Immature natural killer cell (primary cell): ENCODE measurements around the gene KRTAP12-2. TPM values are rescaled to one million over a fixed set of nuclear protein-coding genes. Genes with fewer than 3 reads are reported as not detected.
A peak's percentile ranks its signal among the peaks of the same experiment; 100 is the strongest.
"Not testable (repeated sequence)": the region's sequence is repeated elsewhere in the genome, so short reads cannot be mapped to it uniquely, and the experiment has no call there.

Experiments used
- DNase-seq, 3 donors: peaks; one replicate each; pipeline ENCODE4 v3.0.0; 2022; ENCODE audit warnings: mixed read lengths in 1 of 3
- H3K27ac Mint-ChIP-seq, 6 donors: one replicate each; pipeline ENCODE4 v1.8.0; 2020; ENCODE audit warnings: mixed read lengths in 6 of 6, mild to moderate bottlenecking in 5 of 6, inconsistent platforms in 4 of 6, moderate library complexity in 3 of 6
- H3K27me3 Mint-ChIP-seq, 3 donors: one replicate each; pipeline ENCODE4 v1.8.0; 2020 to 2021; ENCODE audit warnings: low read depth in 3 of 3, mild to moderate bottlenecking in 3 of 3, mixed read lengths in 3 of 3, moderate library complexity in 3 of 3, inconsistent platforms in 1 of 3
- H3K36me3 Mint-ChIP-seq, 3 donors: one replicate each; pipeline ENCODE4 v1.8.0; 2020; ENCODE audit warnings: mixed read lengths in 3 of 3, inconsistent platforms in 2 of 3, mild to moderate bottlenecking in 2 of 3
- H3K4me1 Mint-ChIP-seq, 2 donors: one replicate each; pipeline ENCODE4 v1.8.0; 2020; ENCODE audit warnings: inconsistent platforms in 2 of 2, mild to moderate bottlenecking in 2 of 2, mixed read lengths in 2 of 2, moderate library complexity in 1 of 2
- H3K4me3 Mint-ChIP-seq, 5 donors: one replicate each; pipeline ENCODE4 v1.8.0; 2020; ENCODE audit warnings: mild to moderate bottlenecking in 5 of 5, mixed read lengths in 5 of 5, inconsistent platforms in 3 of 5, moderate library complexity in 3 of 5
- H3K9me3 Mint-ChIP-seq, 6 donors: one replicate each; pipeline ENCODE4 v1.8.0; 2020; ENCODE audit warnings: mild to moderate bottlenecking in 6 of 6, mixed read lengths in 6 of 6, inconsistent platforms in 4 of 6, moderate library complexity in 3 of 6
- polyA plus RNA-seq, 3 donors: library from polyadenylated mRNA; unstranded; fragments of 300-500 nt; fragmentation: Illumina TruSeq; gene quantifications; one replicate each; pipeline ENCODE4 v1.2.3, GENCODE V29; 2021

Gene KRTAP12-2
- polyA plus RNA-seq, 3 donors from 2014 or later = not detected

DNA sequence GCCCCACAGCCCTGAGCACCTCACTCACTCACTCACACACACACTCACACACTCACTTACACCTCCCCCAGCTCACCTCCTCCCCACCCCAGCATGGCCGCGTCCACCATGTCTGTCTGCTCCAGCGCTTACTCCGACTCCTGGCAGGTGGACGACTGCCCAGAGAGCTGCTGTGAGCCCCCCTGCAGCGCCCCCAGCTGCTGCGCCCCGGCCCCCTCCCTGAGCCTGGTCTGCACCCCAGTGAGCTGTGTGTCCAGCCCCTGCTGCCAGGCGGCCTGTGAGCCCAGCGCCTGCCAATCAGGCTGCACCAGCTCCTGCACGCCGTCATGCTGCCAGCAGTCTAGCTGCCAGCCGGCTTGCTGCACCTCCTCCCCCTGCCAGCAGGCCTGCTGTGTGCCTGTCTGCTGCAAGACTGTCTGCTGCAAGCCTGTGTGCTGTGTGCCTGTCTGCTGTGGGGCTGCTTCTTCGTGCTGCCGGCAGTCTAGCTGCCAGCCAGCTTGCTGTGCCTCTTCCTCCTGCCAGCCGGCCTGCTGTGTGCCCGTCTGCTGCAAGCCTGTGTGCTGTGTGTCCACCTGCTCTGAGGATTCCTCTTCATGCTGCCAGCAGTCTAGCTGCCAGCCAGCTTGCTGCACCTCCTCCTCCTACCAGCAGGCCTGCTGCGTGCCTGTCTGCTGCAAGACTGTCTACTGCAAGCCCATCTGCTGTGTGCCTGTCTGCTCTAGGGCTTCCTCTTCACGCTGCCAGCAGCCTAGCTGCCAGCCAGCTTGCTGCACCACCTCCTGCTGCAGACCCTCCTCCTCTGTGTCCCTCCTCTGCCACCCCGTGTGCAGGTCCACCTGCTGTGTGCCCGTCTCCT, 20.1 kb downstream of the KRTAP12-2 start, which contains the start of gene KRTAP10-11:
TSS of gene KRTAP10-11 (plus strand) at position 49 of the 856 bp plus-strand sequence. CDS start at position 94, 45 bp downstream.
- H3K4me1 Mint-ChIP-seq, H3K4me3 Mint-ChIP-seq, DNase-seq, H3K27me3 Mint-ChIP-seq: not testable (repeated sequence)
- Mint-ChIP-seq H3K27ac (peak within 1 kb of the TSS in 1 of 6 donors; percentile 49), H3K9me3 (peaks cover 10 to 30% (median 23%) of the 10 kb centered on the region in 6 donors), H3K36me3 (peaks cover 9 to 13% (median 11%) of the 10 kb centered on the region in 3 donors)

DNA sequence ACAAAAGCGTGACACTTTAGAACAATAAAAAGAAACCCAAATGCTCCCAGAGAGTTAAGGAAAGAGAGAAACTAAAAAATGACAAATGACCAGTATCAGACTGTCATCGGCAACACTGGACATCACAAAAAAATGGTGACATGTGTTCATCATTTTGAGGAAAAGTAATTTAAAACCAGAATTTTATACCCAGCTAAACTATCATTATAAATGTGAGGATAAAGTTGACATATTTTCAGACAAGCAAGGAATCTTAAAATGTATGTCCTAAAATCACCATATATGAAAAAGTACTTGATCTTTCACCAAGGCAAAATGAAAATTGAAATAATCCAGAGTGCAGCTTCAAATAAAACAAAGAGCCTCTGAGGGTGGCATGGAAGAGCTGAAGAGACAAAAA, 21.8 kb downstream of the KRTAP12-2 start:
- Mint-ChIP-seq H3K36me3 (peaks cover 9 to 17% (median 16%) of the 10 kb centered on the region in 3 donors), H3K27me3 (peaks cover 8 to 13% (median 9%) of the 10 kb centered on the region in 3 donors), H3K27ac (no peak overlapping the region), H3K4me3 (no peak overlapping the region), H3K4me1 (no peaks in the 10 kb centered on the region), H3K9me3 (peaks cover 13 to 35% (median 23%) of the 10 kb centered on the region in 6 donors)
- no peak for DNase-seq

DNA sequence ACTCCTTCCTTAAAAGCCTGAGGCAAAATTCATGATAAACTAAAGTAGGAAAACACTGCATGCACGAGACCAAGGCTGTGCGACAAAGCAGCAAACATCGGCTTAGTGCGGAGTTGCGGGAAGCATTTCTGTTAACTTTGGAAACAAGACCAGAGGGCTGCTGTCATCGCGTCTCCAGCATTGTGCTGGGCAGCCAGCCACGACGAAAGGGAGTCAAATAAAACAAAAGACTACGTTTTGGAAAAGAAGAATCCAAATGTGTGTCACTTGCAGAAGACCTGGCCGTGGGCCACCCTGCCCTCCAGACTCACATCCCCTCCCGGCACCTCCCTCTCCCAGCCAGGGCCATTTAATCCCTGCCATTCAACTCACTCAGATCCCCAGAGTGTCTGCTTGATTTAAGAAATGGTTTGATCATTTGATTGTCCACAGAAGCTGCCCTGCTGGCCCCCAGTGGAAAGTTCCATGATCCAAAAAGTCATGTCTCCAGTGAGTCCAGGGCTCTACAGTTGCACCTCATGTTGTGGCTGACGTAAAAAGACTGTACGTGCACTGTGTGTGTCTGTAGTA, 22.9 kb downstream of the KRTAP12-2 start:
- Mint-ChIP-seq H3K4me1 (peaks cover 0 to 2% of the 10 kb centered on the region in 2 donors), H3K27ac (peak overlapping the region in 1 of 6 donors; percentile 7), H3K36me3 (peaks cover 9 to 17% (median 17%) of the 10 kb centered on the region in 3 donors), H3K9me3 (peaks cover 13 to 35% (median 23%) of the 10 kb centered on the region in 6 donors), H3K27me3 (peaks cover 10 to 13% (median 11%) of the 10 kb centered on the region in 3 donors), H3K4me3 (no peak overlapping the region)
- DNase-seq = no peak

DNA sequence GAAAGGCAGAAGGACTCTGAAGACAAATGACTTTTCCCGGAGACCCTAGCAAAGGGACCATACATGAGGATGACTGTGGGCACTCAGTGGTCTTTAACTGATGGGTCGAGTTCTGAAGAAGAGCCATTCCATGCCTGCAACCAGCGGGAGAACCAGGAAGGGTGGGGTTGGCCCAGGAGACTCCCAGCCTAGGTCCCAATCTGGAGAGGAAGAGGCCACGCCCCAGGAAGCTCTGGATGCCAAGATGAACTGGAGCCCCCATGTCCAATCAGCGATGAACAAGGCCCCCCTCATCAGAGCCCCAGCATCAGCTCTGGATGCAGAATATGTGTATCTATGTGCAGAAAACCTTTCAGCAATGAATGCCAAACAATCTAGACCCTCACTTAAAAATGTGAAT, 26.0 kb downstream of the KRTAP12-2 start:
- Mint-ChIP-seq H3K4me1 (peaks cover 0 to 2% of the 10 kb centered on the region in 2 donors), H3K27me3 (peaks cover 6 to 15% (median 11%) of the 10 kb centered on the region in 3 donors), H3K4me3 (no peak overlapping the region), H3K27ac (no peak overlapping the region), H3K36me3 (peaks cover 9 to 17% (median 17%) of the 10 kb centered on the region in 3 donors), H3K9me3 (peaks cover 13 to 35% (median 23%) of the 10 kb centered on the region in 6 donors)
- no peak for DNase-seq

DNA sequence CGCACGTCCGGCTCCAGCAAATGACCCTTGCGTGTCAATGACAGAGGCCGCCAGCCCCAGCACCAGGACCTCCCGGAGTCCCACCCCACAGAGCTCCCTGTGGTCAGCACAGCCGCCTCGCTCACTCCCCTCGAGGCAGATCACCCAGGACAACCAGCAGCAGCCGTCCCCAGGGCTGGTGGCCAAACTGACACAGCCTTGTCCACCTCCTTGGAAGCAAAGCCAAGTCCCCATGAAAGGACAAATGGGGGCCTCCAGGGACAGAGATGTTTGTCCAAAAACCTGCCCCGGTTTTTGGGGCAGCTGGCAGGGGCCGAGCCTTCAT, 27.4 kb downstream of the KRTAP12-2 start:
- Mint-ChIP-seq H3K9me3 (peaks cover 3 to 21% (median 11%) of the 10 kb centered on the region in 6 donors), H3K36me3 (peaks cover 4 to 12% (median 9%) of the 10 kb centered on the region in 3 donors), H3K4me3 (no peak overlapping the region), H3K4me1 (peaks cover 0 to 2% of the 10 kb centered on the region in 2 donors), H3K27me3 (peaks cover 1 to 15% (median 11%) of the 10 kb centered on the region in 3 donors), H3K27ac (no peak overlapping the region)
- no peak for DNase-seq

DNA sequence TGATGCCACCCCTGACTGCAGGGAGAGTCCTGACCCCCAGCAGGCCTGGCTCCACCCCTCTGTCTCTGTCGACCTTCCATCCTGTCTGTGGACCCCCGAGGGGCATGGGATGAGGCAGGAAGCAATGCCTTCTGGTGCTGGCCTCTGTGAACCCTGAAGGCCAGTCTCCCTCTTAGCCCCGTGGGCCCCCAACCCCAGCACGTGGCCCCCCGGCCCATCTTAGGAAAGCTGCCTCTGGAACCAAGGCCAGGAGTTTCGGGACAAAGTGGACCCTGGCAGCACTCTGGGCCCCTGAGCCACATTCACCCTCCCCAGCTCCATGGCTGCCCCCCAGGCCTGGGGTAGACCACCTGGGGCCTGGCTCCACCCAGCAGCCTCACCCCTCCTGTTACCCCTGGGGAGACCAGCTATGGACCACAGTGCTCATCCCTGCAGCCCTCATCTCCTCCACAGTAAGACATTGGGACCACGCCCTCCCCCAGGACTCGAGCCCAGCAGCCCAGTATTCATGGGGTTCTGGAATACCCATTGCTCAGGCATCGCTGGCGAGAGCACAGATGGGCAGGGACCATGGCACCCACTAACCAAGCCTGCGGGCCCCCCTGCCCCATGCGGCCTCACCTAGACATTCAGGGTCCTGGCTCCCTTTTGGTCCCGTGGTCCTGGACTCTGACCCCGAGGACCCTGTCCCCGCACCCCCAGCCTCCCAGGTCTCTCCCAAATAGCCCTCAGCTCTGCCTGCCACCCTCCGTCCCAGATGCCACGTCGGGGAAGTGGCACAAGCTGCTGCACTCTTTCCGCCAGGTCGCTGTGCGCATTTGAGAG, 28.0 kb downstream of the KRTAP12-2 start:
- Mint-ChIP-seq H3K27me3 (peaks cover 1 to 15% (median 11%) of the 10 kb centered on the region in 3 donors), H3K9me3 (peaks cover 1 to 15% (median 7%) of the 10 kb centered on the region in 6 donors)

DNA sequence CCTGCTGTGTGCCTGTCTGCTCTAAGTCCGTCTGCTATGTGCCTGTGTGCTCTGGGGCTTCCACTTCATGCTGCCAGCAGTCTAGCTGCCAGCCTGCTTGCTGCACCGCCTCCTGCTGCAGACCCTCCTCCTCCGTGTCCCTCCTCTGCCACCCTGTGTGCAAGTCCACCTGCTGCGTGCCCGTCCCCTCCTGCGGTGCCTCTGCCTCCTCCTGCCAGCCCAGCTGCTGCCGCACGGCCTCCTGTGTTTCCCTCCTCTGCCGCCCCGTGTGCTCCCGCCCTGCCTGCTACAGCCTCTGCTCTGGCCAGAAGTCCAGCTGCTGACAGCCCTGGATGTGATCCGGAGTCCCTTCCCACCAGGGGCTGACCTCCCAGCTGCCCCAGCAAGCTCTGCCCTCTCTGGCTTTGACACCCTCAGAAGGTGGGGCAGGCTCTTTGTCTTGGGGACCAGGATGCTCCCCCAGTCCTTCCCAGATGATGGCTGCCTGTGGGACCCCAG, 28.8 kb downstream of the KRTAP12-2 start:
- H3K9me3 Mint-ChIP-seq = peaks cover 4 to 15% (median 8%) of the 10 kb centered on the region in 6 donors

More for the DNA sequence above, 28.0 kb downstream of the KRTAP12-2 start:
- not testable (repeated sequence) for H3K36me3 Mint-ChIP-seq, H3K27ac Mint-ChIP-seq, H3K4me1 Mint-ChIP-seq, DNase-seq, H3K4me3 Mint-ChIP-seq

DNA sequence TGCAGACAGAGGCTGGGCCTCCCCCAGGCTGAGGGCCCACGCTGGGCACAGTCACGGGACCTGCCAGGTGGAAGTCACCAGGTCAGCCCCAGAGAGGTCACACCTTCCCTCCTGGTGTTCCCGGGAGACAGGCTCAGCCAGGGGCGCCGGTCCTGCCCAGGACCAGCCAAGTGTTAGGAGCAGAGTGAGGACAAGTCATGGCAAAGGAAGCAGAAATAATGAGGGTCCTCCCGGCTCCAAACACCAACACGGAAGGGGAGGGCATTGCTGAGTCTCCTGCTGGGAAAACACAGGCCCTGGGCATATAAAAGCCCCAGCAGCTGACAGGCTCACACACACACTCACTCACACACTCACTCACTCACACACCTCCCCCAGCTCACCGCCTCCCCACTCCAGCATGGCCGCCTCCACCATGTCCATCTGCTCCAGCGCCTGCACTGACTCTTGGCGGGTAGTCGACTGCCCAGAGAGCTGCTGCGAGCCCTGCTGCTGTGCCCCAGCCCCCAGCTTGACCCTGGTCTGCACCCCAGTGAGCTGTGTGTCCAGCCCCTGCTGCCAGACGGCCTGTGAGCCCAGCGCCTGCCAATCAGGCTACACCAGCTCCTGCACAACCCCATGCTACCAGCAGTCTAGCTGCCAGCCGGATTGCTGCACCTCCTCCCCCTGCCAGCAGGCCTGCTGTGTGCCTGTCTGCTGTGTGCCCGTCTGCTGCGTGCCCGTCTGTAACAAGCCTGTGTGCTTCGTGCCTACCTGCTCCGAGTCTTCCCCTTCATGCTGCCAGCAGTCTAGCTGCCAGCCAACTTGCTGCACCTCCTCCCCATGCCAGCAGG, 29.5 kb downstream of the KRTAP12-2 start, which contains the start of gene KRTAP10-10:
TSS of gene KRTAP10-10 (plus strand) at position 339 of the 833 bp plus-strand sequence. CDS start at position 401, 62 bp downstream.
- no peak for DNase-seq
- Mint-ChIP-seq H3K9me3 (peaks cover 9 to 19% (median 10%) of the 10 kb centered on the region in 6 donors), H3K4me3 (no peak within 1 kb of the TSS), H3K27me3 (peaks cover 3 to 15% (median 7%) of the 10 kb centered on the region in 3 donors), H3K4me1 (peaks cover 0 to 2% of the 10 kb centered on the region in 2 donors), H3K27ac (peak within 1 kb of the TSS in 2 of 6 donors; percentile 6 to 78), H3K36me3 (peaks cover 6 to 12% (median 11%) of the 10 kb centered on the region in 3 donors)

More for the DNA sequence above, 28.8 kb downstream of the KRTAP12-2 start:
- Mint-ChIP-seq H3K27me3 (peaks cover 1 to 15% (median 7%) of the 10 kb centered on the region in 3 donors), H3K27ac (peak overlapping the region in 1 of 6 donors; percentile 78)
- H3K36me3 Mint-ChIP-seq, DNase-seq, H3K4me3 Mint-ChIP-seq, H3K4me1 Mint-ChIP-seq: not testable (repeated sequence)

DNA sequence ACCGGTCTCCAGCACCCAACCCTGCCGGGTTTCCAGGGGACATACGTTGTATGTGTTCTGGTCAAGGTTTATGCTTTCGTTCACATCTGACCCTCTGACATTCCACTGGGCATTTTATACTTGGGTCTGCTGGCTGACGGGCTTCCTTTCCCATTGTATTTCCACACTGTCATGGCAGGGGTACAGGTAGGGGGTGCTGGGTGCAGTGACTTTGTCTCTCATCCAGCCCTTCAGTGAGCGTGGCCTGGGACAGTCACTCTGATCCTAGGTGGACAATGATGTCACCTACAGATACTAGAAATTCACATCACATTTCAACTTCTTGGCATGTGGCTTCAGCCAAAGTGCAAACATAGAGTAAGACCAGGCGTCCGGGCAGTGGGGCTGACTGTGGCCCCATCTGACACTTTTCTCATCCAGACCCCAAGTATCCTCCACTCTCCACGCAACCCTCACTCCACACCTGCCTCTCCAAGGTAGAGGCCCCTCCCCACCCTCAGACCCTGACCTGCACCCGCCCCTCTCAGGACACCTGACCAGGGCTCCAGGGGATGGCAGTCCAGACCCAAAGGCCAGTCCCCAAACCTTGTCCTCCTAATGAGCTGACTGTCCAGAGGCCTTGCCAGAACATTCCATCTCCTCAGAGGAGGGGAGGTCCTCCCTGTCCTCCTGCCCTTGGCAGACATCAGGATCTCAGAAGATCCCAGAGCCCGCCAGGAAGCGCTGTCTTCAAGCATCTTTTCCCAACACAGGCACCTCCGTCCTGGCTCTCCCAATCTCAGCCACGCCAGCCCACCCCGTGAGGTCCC, 30.3 kb downstream of the KRTAP12-2 start:
- Mint-ChIP-seq H3K9me3 (peaks cover 16 to 27% (median 17%) of the 10 kb centered on the region in 6 donors), H3K4me3 (no peak overlapping the region), H3K27me3 (peaks cover 3 to 15% (median 7%) of the 10 kb centered on the region in 3 donors), H3K4me1 (peaks cover 0 to 2% of the 10 kb centered on the region in 2 donors), H3K27ac (peak overlapping the region in 1 of 6 donors; percentile 6), H3K36me3 (peaks cover 15 to 19% (median 19%) of the 10 kb centered on the region in 3 donors)
- DNase-seq = no peak

DNA sequence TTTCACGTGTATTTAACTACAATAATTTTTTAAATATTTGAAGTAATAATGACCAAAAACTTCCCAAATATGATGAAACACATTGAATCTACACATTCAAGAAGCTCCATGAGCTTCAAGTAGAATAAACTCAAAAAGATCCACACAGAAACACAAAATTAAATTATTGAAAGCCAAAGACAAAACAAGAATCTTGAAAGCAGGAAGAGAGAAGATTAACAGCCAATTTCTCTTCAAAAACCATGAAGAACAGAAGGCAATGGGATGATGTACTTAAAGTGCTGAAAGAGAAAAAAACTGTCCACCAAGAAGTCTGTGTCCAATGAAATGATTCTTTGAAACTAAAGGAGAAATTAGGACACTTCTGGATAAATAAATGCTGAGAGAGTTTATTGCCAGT, 34.7 kb downstream of the KRTAP12-2 start:
- Mint-ChIP-seq H3K27me3 (peaks cover 2 to 10% (median 8%) of the 10 kb centered on the region in 3 donors), H3K4me3 (peak overlapping the region in 1 of 5 donors; percentile 44), H3K4me1 (peaks cover 31 to 34% of the 10 kb centered on the region in 2 donors), H3K9me3 (peaks cover 22 to 39% (median 33%) of the 10 kb centered on the region in 6 donors), H3K27ac (peak overlapping the region in 1 of 6 donors; percentile 68), H3K36me3 (peaks cover 21 to 30% (median 24%) of the 10 kb centered on the region in 3 donors)
- DNase-seq = no peak

DNA sequence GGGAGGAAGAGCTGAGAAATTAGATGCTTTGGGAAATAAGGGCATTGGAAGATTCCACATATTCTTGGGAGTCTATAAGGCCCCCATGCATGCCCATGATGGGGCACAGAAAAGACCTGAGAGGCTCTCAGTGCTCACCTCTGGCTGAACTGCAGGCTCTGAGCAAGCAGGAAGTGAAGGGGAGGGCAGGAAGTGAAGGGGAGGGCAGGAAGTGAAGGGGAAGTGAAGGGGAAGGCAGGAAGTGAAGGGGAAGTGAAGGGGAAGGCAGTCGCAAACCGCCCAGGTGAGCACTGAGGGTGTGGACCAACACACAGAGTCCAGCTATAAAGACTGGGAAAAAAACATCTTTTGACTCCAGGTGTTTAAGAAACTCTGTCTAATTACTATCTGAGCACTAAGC, 36.3 kb downstream of the KRTAP12-2 start:
- no peak for DNase-seq
- H3K27me3 Mint-ChIP-seq = peaks cover 2 to 11% (median 3%) of the 10 kb centered on the region in 3 donors
- peak overlapping the region; percentile 79 to 88 (median 85) for H3K27ac Mint-ChIP-seq
- H3K36me3 Mint-ChIP-seq = peaks cover 21 to 30% (median 24%) of the 10 kb centered on the region in 3 donors
- H3K4me3 Mint-ChIP-seq = peak overlapping the region; percentile 55 to 69 (median 68)
- peaks cover 22 to 39% (median 33%) of the 10 kb centered on the region in 6 donors for H3K9me3 Mint-ChIP-seq
- peaks cover 48 to 50% of the 10 kb centered on the region in 2 donors for H3K4me1 Mint-ChIP-seq
